Hematopoietic multipotent progenitor cell (in vitro differentiated cells): Measurements from ENCODE around the gene DENND2D. TPM values are rescaled to one million over a fixed set of nuclear protein-coding genes. Genes with fewer than 3 reads are reported as not detected.

Experiments used
- DNase-seq, 3 donors: peaks; one replicate each; pipeline ENCODE4 v3.0.0-alpha.2; 2011 to 2015; ENCODE audit warnings: low read depth in 2 of 3, low spot score in 2 of 3
- total RNA-seq: library from RNA; depleted of rRNA; stranded (reverse); fragments of >200 nt; gene quantifications from one replicate; pipeline ENCODE4 v1.2.3, GENCODE V29; 2012

Gene DENND2D
- total RNA-seq, 1 donor, result 17.8 TPM

DNA sequence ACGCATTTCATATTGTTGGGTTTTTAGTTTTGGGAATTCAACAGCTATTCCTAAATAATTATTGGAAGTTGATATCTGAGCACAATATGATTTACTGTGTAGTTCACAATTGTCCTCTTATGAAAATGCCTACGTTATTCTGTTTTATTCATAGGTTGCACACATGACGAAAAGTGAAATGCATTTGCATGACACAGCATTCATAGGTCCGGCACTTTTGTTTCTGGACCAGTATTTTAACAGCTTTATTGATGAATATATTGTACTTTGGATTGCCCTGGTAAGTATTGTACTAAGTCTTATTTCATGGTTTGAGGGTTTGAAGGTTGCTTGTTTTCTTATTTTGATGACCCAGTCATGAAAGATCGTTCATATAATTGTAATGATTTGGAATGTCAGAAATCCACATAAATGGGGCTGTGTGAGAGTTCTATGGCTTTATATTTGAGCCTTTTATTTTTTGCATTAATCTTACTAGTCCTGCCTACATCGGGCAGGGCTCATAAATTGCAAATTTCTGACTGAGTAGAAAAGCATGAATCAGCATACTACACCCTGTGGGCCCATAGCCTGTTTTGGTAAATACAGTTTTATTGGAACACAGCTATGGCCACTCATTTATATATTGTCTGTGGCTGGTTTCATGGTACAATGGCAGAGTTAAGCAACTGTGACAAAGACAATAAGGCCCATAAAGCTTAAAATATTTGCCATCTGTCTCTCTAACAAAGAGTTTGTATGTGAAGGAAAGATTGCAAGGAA is 17.0 kb downstream of the DENND2D start:
- no peak for DNase-seq

DNA sequence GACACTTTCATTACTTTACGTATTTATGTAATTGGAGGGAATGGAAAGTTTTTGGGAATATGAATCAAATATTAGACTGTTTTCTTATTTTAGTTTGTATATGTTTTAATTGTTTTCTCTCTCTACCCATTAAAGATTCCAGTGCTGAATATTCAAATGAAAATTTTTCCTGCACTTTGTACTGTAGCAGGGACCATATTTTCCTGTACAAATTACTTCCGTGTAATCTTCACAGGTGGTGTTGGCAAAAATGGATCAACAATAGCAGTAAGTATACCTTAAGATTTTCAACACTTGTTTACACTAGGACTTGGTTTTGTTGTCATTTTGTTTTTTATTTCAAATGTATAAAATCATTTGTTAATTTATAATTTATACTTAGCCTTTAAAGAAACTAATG is 18.4 kb downstream of the DENND2D start:
- no peak for DNase-seq

GRCh38 chr1:111179968-111180533 is 20.4 kb downstream of the DENND2D start:
- no peak for DNase-seq

- DNase-seq, result no peak
Measured at GRCh38 chr1:111176678-111177077, 23.8 kb downstream of the DENND2D start.

DNA sequence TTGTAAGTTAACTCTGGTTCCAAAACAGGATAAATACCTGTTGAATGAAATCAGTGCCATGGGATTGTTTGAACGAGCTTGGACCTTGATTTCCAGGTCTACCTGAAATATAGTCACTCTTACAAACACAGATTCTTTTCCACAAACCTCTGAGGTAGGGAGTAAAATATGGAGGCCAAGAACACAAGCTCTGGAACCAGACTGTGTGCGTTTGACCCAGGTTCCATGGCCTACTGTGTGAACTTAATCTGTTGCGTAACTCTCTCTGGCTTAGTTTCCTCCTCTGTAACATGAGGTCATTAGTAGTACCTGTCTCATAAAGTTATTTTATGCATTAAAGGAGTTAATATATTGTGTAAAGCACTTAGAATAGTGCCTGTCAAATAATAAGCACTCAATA is 25.1 kb downstream of the DENND2D start:
- no peak for DNase-seq

- no peak for DNase-seq
Measured at GRCh38 chr1:111174070-111174469, 26.4 kb downstream of the DENND2D start.

GRCh38 chr1:111172463-111172862 is 28.0 kb downstream of the DENND2D start:
- no peak for DNase-seq

DNA sequence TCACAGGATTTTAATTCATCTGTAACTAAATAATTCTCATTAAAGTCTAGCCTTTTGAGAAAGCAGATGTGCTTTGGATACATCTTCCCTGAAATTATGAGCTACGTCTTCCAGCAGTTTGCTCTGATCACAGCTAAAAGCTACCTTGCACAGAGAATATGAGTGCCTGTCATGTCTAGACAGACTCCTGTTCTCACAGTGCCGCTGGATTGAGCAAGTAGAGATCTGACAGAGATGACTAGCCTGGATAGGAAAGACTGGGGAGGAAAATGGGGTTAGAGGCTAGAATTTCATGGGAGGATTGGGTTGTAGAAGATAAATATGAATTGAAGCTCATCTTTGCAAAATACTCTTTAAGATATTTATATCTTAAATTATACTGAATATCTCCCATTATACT is 36.3 kb downstream of the DENND2D start:
- no peak for DNase-seq

DNA sequence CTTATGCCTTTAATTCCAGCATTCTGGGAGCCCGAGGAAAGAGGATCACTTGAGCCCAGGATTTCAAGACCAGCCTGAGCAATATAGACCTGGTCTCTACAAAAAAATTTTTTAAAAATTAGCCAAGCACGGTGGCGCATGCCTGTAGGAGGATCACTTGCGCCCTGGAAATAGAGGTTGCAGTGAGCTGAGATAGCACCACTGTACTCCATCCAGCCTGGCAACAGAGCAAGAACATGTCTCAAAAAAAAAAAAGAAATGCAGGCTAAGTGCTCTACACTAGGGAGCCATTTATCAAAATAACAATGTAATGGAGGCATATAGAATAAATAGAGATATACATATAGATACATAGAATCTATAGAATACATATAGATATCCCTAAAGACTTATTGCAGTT is 37.1 kb downstream of the DENND2D start:
- DNase-seq, result no peak

- no peak for DNase-seq
Measured at GRCh38 chr1:111162488-111162880, 38.0 kb downstream of the DENND2D start.

- no peak for DNase-seq
Measured at GRCh38 chr1:111161843-111162487, 38.5 kb downstream of the DENND2D start.

DNA sequence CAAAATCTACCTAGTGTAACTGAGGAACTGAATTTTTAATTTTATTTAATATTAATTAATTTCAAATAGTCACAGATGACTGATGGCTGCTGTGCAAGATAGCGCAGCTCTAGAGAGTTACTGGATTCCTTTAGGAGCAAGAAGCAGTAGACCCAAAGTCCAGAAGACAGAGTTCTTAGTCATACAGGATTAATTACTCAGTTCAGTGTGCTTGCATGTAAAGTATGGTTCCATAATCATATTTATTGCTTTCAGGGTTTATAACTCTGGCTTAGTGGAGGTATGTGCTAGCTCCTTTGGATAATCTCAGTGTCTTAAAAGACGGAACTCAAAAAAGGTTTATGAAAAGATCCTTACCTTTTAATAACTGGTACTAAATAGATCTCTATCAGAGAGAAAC is 43.0 kb downstream of the DENND2D start:
- DNase-seq, result no peak

GRCh38 chr1:111154021-111154999 is 46.1 kb downstream of the DENND2D start:
- DNase-seq, result peak in 1 of 3 donors; percentile 14

GRCh38 chr1:111151838-111152237 is 48.6 kb downstream of the DENND2D start:
- no peak for DNase-seq

GRCh38 chr1:111148376-111148881 is 52.0 kb downstream of the DENND2D start:
- no peak for DNase-seq

GRCh38 chr1:111147948-111148347 is 52.5 kb downstream of the DENND2D start:
- no peak for DNase-seq

DNA sequence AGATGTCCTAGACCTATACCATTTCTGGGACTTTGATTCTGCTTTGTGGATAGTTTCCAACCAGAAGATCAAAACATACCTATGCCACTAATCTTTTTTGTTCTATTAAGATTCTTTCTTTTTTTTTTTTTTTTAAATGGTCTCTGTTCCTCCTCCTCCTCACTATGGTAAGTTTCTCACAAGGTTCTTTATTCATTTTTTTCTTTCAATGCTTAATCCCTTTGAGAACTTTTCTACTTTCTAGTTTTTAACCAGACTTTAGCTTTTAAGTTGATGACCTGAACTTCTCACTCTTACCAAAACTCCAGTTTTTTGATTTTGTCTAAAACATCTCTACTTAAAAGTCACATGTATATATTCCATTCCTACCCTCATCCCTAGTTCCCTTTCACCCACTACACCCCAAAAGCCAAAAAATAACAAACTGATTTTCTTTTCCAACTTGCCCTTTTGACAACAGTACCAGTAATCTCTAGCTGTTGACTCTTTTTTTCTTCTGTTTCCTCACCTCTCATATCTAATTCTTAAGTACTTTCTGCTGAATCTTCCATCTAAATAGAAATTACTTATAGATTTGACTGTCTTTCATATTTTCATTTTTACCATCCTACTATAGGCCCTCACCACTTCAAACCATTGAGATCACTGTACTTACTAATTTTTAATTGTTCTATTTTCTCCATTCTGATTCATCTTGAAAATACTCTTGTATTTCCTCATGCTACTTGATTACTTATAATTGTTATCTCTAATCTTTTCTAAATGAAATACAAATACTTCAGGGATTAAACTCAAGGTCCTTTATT is 54.3 kb downstream of the DENND2D start:
- DNase-seq, result no peak

DNA sequence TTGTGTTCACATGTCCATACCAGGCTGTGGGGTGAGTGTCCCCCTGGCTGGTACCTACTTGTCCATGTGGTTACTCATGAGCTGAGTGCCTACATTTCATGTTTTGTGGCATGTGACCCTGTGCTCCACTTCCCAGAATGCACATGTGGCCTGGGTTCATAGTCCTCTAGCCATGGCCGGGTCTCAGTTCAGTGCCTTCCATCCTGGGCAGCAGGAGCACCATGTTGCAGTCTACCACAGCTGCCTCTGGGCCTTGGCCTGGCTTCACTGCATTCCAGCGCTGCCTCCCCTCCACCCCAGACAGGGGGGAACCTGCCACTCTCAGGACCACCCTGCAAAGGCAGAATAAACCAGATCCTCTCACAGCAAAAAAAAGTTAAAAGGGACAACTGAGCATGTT is 54.9 kb downstream of the DENND2D start:
- DNase-seq, result no peak

DNA sequence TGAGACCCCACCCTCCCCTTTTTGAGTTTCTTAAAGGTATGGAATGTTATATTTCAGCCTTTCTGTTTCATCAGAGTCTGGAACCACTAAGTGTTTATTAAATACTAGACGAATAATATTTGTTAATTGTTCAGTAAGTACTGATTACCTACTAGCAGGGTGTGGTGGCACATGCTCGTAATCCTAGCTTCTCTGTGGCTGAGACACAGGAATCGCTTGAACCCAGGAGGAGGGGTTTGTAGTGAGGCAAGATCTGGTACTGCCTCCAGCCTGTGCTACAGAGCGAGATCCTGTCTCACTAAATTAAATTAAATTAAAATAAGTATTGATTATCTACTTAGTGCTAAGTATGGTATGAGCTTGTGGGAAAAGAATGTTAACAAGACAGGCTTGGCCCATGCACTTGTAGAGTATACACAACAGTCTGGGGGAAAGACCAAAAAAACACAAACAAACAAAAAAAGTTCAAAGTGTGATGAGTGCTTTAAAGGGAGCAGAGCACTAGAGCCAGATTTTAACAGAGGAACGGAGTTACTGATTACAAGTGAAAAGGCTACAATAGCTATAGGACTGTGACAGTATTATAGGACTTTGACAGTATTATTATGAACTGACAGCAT is 58.0 kb downstream of the DENND2D start:
- no peak for DNase-seq
